DOHH2 (cell line): ENCODE data around the gene FAM234A.

Experiments
- EZH2phosphoT487 ChIP-seq: fragments of 200-600 bp; sonication (generic); IDR thresholded peaks from 2 replicates; pipeline ENCODE4 v1.6.1; 2017; ENCODE audit warnings: borderline replicate concordance, mild to moderate bottlenecking, antibody characterized with exemption, low read length, moderate library complexity, mixed read lengths
- TF ChIP-seq, protein P1 (sequence below): fragments of 200-600 bp; sonication (generic); IDR thresholded peaks from one replicate; pipeline ENCODE4 v1.5.1; 2014; ENCODE audit warnings: antibody characterized with exemption, mild to moderate bottlenecking, low read depth, low read length; ENCODE audit not compliant: poor library complexity, severe bottlenecking

DNA sequence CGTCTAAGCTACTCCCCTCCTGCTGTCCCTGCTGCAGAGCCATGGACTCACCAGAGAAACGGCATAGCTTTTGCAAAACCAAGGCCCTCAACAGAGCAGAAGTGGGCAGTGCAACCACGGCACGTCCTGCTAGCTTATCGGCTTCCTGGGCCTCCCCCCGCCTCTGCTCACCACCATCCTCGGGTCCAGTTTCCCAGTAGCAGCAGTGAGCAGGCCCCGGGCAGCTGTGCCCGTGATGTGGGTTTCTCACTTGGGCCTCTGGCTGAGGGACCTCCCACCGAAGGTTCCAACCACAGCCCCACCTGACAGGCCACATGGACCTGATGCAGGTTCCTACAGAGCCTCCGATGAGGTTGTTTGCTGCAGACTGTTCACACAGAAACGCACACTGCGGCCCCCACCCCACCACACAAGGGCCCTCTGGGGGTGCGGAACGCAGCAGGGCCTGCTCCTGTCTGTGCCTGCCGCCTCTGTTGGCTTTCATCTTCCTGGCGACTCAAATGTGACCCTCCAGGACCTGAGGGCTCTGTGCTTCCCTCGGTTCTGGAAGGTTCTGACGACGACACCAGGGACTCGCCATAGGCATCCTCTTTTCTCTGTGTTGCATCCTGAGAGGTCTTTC is 73.2 kb downstream of the FAM234A start:
- TF ChIP-seq, protein P1, sequence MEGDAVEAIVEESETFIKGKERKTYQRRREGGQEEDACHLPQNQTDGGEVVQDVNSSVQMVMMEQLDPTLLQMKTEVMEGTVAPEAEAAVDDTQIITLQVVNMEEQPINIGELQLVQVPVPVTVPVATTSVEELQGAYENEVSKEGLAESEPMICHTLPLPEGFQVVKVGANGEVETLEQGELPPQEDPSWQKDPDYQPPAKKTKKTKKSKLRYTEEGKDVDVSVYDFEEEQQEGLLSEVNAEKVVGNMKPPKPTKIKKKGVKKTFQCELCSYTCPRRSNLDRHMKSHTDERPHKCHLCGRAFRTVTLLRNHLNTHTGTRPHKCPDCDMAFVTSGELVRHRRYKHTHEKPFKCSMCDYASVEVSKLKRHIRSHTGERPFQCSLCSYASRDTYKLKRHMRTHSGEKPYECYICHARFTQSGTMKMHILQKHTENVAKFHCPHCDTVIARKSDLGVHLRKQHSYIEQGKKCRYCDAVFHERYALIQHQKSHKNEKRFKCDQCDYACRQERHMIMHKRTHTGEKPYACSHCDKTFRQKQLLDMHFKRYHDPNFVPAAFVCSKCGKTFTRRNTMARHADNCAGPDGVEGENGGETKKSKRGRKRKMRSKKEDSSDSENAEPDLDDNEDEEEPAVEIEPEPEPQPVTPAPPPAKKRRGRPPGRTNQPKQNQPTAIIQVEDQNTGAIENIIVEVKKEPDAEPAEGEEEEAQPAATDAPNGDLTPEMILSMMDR: no peak
- TF ChIP-seq EZH2phosphoT487: no peak
